ENCODE measurements around the gene NCAPG.

The NCAPG gene

DNA sequence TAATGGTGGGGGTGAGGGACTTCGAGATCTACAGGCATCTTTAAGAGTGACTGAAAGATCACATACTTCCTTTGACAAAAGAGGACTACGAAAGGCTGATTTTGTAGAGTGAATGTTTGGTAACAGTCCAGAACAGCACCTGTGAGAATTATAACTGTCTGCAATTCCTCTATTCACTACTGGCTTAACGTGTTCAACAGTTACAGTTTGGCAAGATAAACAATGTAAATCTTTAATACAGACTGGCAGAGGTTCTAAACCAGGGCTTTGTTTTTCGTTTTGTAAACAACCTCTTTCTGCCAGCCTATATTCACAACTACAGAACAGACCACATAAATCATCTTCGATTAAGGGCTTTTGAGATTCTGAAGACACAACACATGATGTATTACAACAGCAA, 66.9 kb downstream of the NCAPG start:
- TF ChIP-seq GATA2 (IDR thresholded peaks at IDR 0.05; ENCODE audit: low read depth, low read length): no peak
- no peak for TF ChIP-seq GATA3 (IDR thresholded peaks at IDR 0.05; ENCODE audit: low read depth, low read length)

DNA sequence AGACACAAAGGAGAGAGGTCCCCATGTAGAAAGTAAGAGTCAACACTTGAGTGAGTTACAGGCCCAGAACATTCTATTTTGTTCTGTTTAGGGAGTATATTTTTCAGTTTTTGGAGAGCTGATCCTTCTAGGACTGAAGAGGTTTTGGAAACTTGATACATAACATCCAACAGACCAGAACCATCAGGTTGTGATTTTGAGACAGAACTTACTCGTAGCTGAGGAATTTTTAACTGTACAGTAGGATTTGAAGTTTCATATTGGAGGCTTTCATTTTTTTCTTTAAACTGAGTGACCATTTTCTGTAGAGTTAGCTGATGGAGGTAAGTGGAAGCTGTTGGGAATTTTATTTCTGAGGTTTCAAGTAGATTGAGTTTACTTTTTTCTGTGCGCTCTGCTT, 73.3 kb downstream of the NCAPG start:
- TF ChIP-seq GATA3 (IDR thresholded peaks at IDR 0.05; ENCODE audit: low read depth, low read length): no peak
- TF ChIP-seq GATA2 (IDR thresholded peaks at IDR 0.05; ENCODE audit: low read depth, low read length): no peak

DNA sequence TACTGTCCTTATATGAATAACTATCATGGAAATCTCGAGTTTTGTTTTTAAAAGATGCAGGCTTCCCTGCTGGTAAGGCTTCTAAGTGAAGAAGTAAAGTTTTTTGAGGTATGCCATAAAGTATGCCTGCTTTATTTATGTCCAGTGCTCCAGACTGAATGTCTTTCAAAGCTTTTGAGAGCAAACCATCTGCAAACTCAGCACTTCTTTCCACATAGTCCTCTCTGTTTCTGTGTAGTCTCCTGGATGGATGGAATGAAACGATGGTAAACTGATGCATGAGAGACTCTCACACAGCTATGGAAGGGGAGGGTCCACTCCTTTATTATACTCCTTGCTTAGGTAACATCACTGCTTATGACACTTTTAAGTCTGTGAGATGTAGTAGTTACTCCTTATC, 73.7 kb downstream of the NCAPG start:
- no peak for TF ChIP-seq GATA2 (IDR thresholded peaks at IDR 0.05; ENCODE audit: low read depth, low read length)
- no peak for TF ChIP-seq GATA3 (IDR thresholded peaks at IDR 0.05; ENCODE audit: low read depth, low read length)

DNA sequence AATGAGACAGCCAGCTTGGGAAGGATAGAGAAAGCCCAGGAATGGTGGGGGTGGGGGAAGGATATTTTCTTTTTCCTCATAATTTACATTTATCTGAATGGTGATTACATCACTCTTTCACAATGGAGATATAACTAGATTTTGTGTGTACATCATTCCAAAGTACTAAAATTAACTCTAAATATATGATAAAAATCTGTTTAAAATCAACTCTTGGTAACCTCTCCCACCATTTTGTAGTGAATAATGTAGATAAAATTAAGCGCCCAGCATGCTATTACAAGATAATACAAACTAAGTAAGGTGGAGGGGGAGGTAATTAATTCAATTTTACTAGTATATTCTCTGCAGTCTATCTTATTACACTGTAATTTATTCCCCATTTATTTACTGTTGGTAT, 78.9 kb downstream of the NCAPG start:
- TF ChIP-seq GATA2 (IDR thresholded peaks at IDR 0.05; ENCODE audit: low read depth, low read length): no peak
- TF ChIP-seq GATA3 (IDR thresholded peaks at IDR 0.05; ENCODE audit: low read depth, low read length): no peak

DNA sequence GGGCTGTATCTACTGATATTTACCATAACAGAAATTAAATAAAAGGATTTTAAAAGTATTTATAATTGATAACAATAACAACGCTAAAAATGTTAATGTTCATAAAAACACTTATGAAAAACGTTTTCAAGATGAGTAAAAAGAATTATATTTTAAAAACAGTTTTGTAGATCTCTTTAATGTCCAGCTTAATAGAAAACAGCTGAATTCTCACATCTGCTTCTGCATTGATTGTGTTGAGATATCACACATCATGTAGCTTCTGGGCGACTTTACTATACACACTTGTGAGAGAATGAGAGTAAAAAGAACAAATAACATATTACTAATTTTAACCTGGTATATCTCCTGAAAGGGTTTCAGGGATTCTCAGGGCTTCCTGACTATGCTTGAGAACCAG, 83.6 kb downstream of the NCAPG start:
- TF ChIP-seq GATA2 (IDR thresholded peaks at IDR 0.05; ENCODE audit: low read depth, low read length) (no peak), GATA3 (IDR thresholded peaks at IDR 0.05; ENCODE audit: low read depth, low read length) (peak; percentile 71; the same call in 1 of the 2 replicates)
